Fibroblast of villous mesenchyme (primary cell): ENCODE measurements around the gene KRTAP1-4. TPM values are rescaled to one million over a fixed set of nuclear protein-coding genes. Genes with fewer than 3 reads are reported as not detected.
"Not testable (repeated sequence)": the region's sequence is repeated elsewhere in the genome, so short reads cannot be mapped to it uniquely, and the experiment has no call there.

Experiments
- DNase-seq: peaks from one replicate; pipeline ENCODE4 v3.0.0-alpha.2; 2010; ENCODE audit warnings: low read depth
- H3K4me3 ChIP-seq: 2 replicates; pipeline ENCODE4 v1.5.1; 2011; ENCODE audit warnings: low read depth, mild to moderate bottlenecking, low read length
- total RNA-seq: library from RNA; depleted of rRNA; stranded (reverse); fragments of >200 nt; gene quantifications from 2 replicates; pipeline ENCODE4 v1.2.3, GENCODE V29; 2012
- TF ChIP-seq, protein P1 (sequence below): IDR thresholded peaks from 2 replicates; pipeline ENCODE4 v1.5.1; 2012; ENCODE audit warnings: low read depth, mild to moderate bottlenecking, low read length; ENCODE audit not compliant: insufficient read depth

The KRTAP1-4 gene
- total RNA-seq, 1 donor: not detected

GRCh38 chr17:41058741-41059140, 28.7 kb upstream of the KRTAP1-4 start:
- DNase-seq: peak; percentile 19
- no peak overlapping the region for H3K4me3 ChIP-seq
- TF ChIP-seq, protein P1, sequence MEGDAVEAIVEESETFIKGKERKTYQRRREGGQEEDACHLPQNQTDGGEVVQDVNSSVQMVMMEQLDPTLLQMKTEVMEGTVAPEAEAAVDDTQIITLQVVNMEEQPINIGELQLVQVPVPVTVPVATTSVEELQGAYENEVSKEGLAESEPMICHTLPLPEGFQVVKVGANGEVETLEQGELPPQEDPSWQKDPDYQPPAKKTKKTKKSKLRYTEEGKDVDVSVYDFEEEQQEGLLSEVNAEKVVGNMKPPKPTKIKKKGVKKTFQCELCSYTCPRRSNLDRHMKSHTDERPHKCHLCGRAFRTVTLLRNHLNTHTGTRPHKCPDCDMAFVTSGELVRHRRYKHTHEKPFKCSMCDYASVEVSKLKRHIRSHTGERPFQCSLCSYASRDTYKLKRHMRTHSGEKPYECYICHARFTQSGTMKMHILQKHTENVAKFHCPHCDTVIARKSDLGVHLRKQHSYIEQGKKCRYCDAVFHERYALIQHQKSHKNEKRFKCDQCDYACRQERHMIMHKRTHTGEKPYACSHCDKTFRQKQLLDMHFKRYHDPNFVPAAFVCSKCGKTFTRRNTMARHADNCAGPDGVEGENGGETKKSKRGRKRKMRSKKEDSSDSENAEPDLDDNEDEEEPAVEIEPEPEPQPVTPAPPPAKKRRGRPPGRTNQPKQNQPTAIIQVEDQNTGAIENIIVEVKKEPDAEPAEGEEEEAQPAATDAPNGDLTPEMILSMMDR: no peak

GRCh38 chr17:41057547-41057946, 27.6 kb upstream of the KRTAP1-4 start:
- no peak overlapping the region for H3K4me3 ChIP-seq
- no peak for DNase-seq
- TF ChIP-seq, protein P1: no peak

GRCh38 chr17:41055130-41055529, 25.1 kb upstream of the KRTAP1-4 start, which contains the start of gene KRTAP2-2:
TSS of gene KRTAP2-2 (minus strand) at chr17:41055230. CDS start at chr17:41055211, 19 bp downstream.
- H3K4me3 ChIP-seq, DNase-seq: not testable (repeated sequence)

- not testable (repeated sequence) for DNase-seq, H3K4me3 ChIP-seq
Observed at GRCh38 chr17:41054556-41054955, 24.6 kb upstream of the KRTAP1-4 start.

DNA sequence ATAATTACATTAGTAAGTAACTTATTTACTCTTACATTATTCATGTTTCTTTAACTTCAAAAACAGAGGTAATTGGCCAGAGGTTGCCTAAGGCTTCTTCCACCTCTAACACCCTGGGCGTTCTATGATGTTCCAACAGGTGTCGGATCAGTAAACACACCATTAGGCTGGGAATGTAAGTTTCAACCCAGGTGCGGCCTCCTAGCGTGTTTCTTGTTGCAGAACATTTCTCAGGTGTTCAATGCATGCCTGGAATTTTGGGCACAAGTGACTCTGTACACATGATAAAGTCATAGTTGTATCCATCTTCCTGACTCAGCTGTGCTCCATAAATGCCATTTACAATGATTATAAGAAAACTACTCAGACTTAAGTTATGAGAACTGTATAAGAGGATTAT, 24.0 kb upstream of the KRTAP1-4 start:
- DNase-seq: no peak
- TF ChIP-seq, protein P1: no peak
- H3K4me3 ChIP-seq: no peak overlapping the region

DNA sequence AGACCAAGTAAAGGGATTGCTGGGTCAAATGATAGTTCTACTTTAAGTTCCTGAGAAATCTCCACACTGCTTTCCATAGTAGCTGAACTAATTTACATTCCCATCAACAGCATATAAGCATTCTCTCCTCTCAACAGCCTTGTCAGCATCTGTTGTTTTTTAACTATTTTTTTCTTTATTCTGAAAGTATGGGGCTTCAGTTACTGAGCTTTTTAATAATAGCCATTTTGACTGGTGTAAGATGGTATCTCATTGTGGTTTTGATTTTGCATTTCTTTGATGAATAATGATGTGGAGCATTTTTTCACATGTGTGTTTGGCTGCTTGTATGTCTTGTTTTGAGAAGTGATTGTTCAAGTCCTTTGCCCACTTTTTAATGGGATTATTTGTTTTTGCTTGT, 22.6 kb upstream of the KRTAP1-4 start:
- no peak overlapping the region for H3K4me3 ChIP-seq
- TF ChIP-seq, protein P1: no peak
- peak; percentile 60 for DNase-seq

DNA sequence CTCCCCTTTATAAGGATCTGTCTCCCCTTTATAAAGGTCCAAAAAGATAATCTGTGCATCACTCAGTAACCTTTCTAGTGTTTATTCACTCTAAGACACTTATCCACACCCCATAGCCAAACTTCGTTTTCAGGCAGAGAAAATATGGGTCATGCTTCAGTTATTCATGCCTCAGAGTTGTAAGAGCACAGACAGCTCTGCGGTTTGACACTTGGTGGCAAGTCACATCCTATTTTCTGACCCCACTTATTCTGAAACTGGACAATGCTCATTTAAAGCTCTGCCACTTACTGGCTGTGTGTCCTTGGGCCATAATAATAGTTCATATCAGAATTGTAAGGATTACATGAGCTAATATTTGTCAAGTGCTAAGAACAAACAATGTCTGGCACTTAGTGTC, 19.1 kb upstream of the KRTAP1-4 start:
- DNase-seq: peak; percentile 51
- no peak overlapping the region for H3K4me3 ChIP-seq
- TF ChIP-seq, protein P1: no peak

- TF ChIP-seq, protein P1: no peak
- DNase-seq: peak; percentile 61
Observed at GRCh38 chr17:41048441-41048840, 18.4 kb upstream of the KRTAP1-4 start.

DNA sequence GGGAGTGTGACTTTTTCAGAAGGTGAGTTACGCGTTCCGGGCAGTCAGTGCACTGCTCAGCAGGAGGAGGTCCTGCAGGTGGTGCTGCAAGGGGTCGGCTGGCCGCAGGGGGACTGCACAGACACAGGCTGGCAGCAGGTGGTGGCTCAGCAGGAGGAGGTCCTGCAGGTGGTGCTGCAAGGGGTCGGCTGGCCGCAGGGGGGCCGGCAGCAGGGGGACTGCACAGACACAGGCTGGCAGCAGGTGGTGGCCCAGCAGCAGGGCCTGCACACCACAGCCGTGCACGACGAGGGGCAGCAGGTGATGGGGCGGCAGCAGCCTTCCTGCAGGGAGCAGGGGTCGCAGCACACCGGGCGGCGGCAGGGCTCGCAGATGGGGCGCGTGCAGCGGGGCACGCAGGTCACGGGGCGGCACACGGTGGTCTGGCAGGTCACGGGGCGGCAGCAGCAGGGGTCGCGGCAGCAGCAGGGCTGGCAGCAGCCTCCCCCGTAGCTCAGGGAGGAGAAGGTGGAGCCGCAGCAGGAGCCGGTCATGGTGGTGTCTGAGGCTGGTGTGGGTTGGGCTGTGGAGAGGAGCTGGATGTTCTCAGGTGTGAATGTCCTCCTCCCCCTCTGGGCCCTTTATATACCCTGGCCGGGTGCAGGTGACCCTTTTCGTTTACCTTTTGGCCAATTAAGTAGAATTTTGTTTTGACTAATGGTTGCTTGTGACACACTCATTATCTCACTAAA, 16.9 kb upstream of the KRTAP1-4 start, which contains the start of gene KRTAP2-1:
KRTAP2-1 (minus strand) TSS at position 582 of the 731 bp plus-strand sequence; CDS start at position 533, 49 bp downstream.
- DNase-seq, H3K4me3 ChIP-seq: not testable (repeated sequence)

More at GRCh38 chr17:41048441-41048840, 18.4 kb upstream of the KRTAP1-4 start:
- no peak overlapping the region for H3K4me3 ChIP-seq
